Cardiac septum (tissue), 1 donor: Measurements from ENCODE around the gene DCAF12. TPM values are rescaled to one million over a fixed set of nuclear protein-coding genes. Genes with fewer than 3 reads are reported as not detected.

Source experiments
- DNase-seq: peaks from one replicate; pipeline ENCODE4 v3.0.0-alpha.2; 2020; ENCODE audit warnings: low spot score
- intact Hi-C: fragments of 100-400 bp; cut with DNase I; formaldehyde crosslinking; loops from one replicate; pipeline ENCODE4 v1.14.0; 2022
- total RNA-seq: library from RNA; stranded (reverse); fragmentation: NEBNext Ultra II Directional; extraction: Animal tissue kit (Norgen Biotek cat#: 25700); gene quantifications from one replicate; pipeline ENCODE4 v1.2.1, GENCODE V29; 2021
- donor health status: DM: no; HTN: no; CAD: no.

DCAF12 gene
- total RNA-seq, 1 donor from 2014 or later = 15.7 TPM

GRCh38 chr9:34131571-34131970 is 5.1 kb upstream of the DCAF12 start:
- intact Hi-C loops = no loop called here

DNA sequence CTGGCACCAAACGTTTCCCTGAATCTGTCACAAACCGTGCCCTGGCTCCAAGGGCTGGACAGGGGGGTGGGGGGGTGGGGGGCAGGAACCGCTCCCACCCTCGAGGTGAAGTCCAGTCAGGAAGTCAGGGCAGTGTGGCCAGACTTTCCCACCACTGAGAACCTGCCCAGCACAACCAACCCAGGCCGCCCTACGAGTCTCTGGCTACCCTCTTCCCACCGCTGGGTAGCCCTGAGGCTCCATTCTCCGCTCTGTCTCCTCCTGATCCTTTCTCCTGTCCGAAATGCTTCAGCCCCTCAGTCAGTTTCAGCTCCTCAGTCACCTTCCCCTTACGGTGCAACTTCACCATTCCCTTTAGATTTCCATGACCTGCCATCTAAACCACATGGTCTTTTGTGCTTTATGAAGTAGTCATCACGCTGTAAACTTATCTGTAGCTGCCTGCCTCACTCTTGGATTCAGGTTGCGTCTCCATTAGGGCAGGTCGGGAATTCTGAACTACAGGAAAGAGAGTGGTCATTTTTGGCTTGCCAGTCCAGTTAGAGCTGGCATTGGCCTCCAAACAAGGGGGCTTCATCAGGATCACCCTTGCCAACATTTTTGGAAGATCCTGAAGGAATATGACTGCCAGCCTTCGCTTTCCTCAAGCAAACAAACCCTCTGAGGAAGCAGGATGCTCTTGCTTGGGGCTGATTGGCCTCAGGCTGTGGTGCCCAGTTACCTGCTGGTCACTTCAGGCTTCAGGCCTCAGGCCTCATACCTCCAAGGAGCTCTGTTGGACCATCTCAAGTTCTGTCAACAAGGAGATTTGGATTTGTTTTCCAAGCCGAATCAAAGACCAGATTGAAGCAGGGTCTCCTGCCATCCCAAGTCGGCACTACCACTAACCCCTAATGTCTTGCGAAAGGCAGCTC is 794 bp upstream of the DCAF12 start:
- DNase-seq = no peak
- intact Hi-C loops = loop anchor here (5.0 to 10.0 kb wide), 3 partner anchors 48 to 125 kb away; partner anchors contain the start of genes UBAP1 and UBAP2

More at GRCh38 chr9:34131571-34131970, 5.1 kb upstream of the DCAF12 start:
- DNase-seq = no peak

GRCh38 chr9:34125681-34126206 is 754 bp downstream of the DCAF12 start:
- intact Hi-C loops = loop anchor here (5.0 to 10.0 kb wide), 3 partner anchors 49 to 127 kb away; partner anchors contain the start of genes UBAP1 and UBAP2
- no peak for DNase-seq

DNA sequence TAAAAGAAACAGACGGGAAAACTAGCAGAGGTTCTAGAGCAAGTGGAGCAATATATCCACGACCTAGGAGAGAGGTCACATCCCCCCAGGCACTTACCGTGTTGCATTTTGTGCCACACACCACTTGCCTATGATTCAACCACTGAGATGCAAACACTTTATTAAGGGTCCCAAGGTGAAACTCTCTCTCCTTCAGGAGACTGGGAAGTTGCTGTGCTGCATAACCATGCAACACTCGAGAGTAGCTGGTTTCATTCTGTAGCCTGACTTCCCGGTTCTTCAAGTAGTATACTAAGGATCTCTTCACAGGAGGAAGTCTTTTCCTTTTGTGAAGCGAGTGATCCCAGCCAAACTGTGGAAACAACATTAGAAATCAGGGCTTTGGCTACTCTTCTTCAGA is 1.6 kb downstream of the DCAF12 start:
- DNase-seq = no peak
- intact Hi-C loops = loop anchor here (5.0 to 10.0 kb wide), 3 partner anchors 50 to 127 kb away; partner anchors contain the start of genes UBAP1 and UBAP2

GRCh38 chr9:34124099-34124498 is 2.4 kb downstream of the DCAF12 start:
- intact Hi-C loops = loop anchor here (10.0 kb wide), 1 partner anchor 51 kb away; the partner anchor contains the start of gene UBAP1
- DNase-seq = no peak

GRCh38 chr9:34123682-34124081 is 2.8 kb downstream of the DCAF12 start:
- no peak for DNase-seq

GRCh38 chr9:34121996-34122395 is 4.5 kb downstream of the DCAF12 start:
- intact Hi-C loops = loop anchor here (10.0 kb wide), 1 partner anchor 53 kb away; the partner anchor contains the start of gene UBAP1
- DNase-seq = no peak

More at GRCh38 chr9:34123682-34124081, 2.8 kb downstream of the DCAF12 start:
- intact Hi-C loops = loop anchor here (10.0 kb wide), 1 partner anchor 51 kb away; the partner anchor contains the start of gene UBAP1

DNA sequence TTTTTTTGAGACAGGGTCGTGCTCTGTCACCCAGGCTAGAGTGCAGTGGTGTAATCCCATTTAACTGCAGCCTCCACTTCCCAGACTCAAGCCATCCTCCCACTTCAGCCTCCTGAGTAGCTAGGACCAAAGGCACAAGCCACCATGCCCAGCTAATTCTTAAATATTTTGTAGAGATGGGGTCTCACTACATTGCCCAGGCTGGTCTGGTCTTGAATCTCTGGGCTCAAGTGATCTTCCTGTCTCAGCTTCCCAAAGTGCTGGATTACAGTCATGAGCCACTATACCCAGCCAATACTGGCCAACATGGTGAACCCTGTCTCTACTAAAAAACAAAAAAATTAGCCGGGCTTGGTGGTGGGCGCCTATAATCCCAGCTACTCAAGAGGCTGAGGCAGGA is 6.8 kb downstream of the DCAF12 start:
- DNase-seq = no peak
- intact Hi-C loops = loop anchor here (10.0 kb wide), 1 partner anchor 55 kb away; the partner anchor contains the start of gene UBAP1

DNA sequence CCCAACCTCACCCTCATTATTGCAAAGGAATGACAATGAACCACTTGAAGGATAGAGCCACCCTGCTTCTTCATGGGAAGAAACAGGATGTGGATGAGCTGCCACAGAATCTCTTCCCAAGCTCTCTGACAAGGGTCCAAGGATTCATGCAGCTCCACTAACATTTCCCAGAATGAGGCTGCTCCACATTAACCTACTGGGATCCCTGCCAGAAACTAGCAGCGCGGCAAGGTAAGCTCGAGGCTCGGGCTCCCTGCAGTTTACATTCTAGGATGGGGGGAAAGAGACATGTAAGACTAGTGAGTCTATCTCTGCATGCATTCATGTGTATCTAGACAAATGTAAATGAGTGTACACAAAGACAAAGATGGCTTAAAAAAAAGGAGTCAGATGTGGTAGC is 12.1 kb downstream of the DCAF12 start:
- intact Hi-C loops = no loop called here

DNA sequence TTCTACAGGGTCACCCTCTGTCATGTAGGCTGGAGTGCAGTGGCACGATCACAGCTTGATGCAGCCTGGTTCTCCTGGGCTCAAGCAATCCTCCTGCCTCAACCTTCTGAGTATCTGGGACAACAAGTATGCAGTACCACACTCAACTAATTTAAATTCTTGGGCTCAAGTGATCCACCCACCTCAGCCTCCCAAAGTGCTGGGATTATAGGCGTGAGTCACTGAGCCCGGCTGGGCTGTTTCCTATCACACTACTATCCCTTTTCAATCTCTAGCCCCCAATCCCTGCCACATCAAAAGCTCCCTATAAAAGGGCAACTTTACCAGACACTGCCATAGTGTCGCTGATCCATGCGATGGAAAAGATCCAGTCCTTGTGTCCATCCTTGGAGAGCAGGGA is 20.4 kb downstream of the DCAF12 start:
- intact Hi-C loops = no loop called here

More for the DNA sequence above, 12.1 kb downstream of the DCAF12 start:
- DNase-seq = no peak

DNA sequence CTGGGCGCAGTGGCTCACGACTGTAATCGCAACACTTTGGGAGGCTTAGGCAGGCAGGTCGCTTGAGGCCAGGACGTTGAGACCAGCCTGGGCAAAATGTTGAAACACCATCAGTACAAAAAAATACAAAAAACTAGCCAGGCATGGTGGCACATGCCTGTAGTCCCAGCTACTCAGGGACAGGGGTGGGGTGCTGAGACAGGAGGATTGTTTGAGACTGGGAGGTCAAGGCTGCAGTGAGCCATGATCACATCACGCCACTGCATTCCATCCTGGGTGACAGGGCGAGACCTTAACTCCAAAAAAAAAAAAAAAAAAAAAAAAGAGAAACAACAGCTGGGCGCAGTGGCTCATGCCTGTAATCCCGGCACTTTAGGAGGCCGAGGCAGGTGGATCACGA is 23.7 kb downstream of the DCAF12 start:
- DNase-seq = no peak
- intact Hi-C loops = no loop called here

More for the DNA sequence above, 20.4 kb downstream of the DCAF12 start:
- DNase-seq = no peak

GRCh38 chr9:34098307-34098706 is 28.2 kb downstream of the DCAF12 start:
- intact Hi-C loops = no loop called here
- no peak for DNase-seq

DNA sequence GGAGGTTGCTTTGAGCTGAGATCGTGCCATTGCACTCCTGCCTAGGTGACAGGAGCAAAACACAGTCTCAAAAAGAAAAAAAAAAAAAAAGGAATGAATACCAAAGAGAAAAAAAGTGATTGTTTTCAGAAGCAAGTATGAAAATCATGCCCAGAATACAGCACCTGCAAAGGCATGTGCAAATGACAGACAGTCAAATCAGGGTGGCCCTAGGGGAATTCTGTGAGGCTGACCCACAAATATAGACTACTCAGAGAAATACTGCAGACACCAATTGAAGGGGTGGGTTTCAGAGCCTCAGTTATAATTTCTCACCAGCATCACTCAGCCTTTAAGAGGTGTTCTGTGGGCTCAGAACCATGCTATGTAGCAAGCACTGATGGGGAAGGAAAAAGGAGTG is 28.6 kb downstream of the DCAF12 start:
- no peak for DNase-seq
- intact Hi-C loops = no loop called here

GRCh38 chr9:34096751-34097150 is 29.7 kb downstream of the DCAF12 start:
- intact Hi-C loops = no loop called here
- DNase-seq = no peak

GRCh38 chr9:34093578-34093977 is 32.9 kb downstream of the DCAF12 start:
- intact Hi-C loops = no loop called here
- no peak for DNase-seq

GRCh38 chr9:34089311-34089710 is 37.2 kb downstream of the DCAF12 start:
- intact Hi-C loops = loop anchor here (5.0 kb wide), 1 partner anchor 163 kb away; no protein-coding TSS in a partner anchor
- no peak for DNase-seq

GRCh38 chr9:34087370-34087769 is 39.1 kb downstream of the DCAF12 start:
- DNase-seq = no peak
- intact Hi-C loops = loop anchor here (5.0 kb wide), 1 partner anchor 165 kb away; no protein-coding TSS in a partner anchor

- intact Hi-C loops = loop anchor here (5.0 kb wide), 1 partner anchor 165 kb away; no protein-coding TSS in a partner anchor
- DNase-seq = no peak
These were observed 39.6 kb downstream of the DCAF12 start for GRCh38 chr9:34086864-34087263.

GRCh38 chr9:34085581-34086500 is 40.7 kb downstream of the DCAF12 start:
- intact Hi-C loops = loop anchor here (5.0 kb wide), 1 partner anchor 166 kb away; no protein-coding TSS in a partner anchor
- no peak for DNase-seq
